ENCODE results near the gene ANXA11.

Gene ANXA11

DNA sequence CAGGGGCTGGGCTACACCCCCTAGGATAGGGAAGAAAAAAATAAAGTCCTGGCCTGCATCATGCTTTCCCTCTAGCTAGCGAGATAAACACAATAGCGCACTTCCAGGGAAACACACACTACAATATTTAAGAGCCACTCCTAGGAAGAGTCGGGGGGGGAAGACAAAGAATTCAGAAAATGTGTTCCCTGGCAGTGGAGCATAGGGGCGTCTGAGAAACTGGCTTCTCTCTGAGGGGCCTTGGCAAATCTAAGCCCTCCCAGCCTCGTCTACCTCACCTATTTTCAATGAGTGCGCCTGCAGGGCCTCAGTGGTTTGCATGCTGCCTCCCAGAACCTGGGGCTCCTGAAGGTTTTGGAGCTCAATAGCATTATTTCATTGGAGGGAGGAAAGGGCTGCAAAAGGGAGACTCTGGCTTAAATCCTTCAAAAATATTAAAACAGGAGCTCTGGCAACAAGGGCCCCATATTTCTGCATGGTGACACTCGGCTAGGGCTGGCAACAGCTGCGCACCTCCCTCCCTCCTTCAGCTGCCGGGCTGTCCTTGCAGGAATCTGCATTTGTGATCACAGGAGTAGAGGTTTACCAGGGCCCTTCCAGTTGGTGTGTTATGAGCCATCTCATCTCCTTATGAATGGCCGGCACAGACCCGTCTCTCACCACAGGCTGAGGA lies 10.8 kb downstream of the ANXA11 start:
- ChIA-PET POLR2A (no interaction called here), CTCF (interaction anchor here (1.0 to 3.6 kb wide), 5 partner anchors 9 to 48 kb away, joined by 3 to 17 read pairs (median 5); no protein-coding TSS in a partner anchor)
- TF ChIP-seq CTCF (IDR thresholded peaks at IDR 0.05; ENCODE audit: control extremely low read depth, extremely low read depth, low read depth, missing control alignments): no peak
- no peak for DNase-seq (ENCODE audit: extremely low spot score)

DNA sequence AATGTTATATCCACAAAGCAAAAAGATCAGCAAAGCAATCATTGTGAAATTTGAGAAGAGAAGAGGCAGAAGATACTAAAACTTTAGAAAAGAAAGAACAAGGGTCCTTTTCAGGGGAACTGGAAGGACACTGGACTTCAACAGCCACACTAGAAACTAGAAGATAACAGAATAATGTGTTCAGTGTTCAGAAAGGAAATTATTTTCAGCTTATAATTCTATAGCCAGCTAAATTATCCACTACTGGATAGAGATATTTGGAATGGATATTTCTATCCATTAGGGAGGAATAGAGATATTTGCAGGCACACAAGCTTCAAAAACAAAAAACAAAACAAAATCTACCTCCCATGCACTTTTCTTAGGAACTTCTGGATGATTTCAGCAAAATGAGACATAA lies 12.8 kb downstream of the ANXA11 start:
- ChIA-PET POLR2A (no interaction called here), CTCF (no interaction called here)
- no peak for DNase-seq (ENCODE audit: extremely low spot score)
- TF ChIP-seq CTCF (IDR thresholded peaks at IDR 0.05; ENCODE audit: control extremely low read depth, extremely low read depth, low read depth, missing control alignments): no peak

- CTCF ChIA-PET: interaction anchor here (1.0 to 2.8 kb wide), 4 partner anchors 8 to 48 kb away, joined by 3 to 8 read pairs (median 6); no protein-coding TSS in a partner anchor
- POLR2A ChIA-PET: no interaction called here
Measured at GRCh38 chr10:80191589-80192270, 13.6 kb downstream of the ANXA11 start.

GRCh38 chr10:80188713-80189112 lies 16.6 kb downstream of the ANXA11 start:
- TF ChIP-seq CTCF (IDR thresholded peaks at IDR 0.05; ENCODE audit: control extremely low read depth, extremely low read depth, low read depth, missing control alignments): no peak
- CTCF ChIA-PET: interaction anchor here (1.1 to 2.4 kb wide), 9 partner anchors 10 to 72 kb away, joined by 3 to 10 read pairs (median 6); no protein-coding TSS in a partner anchor
- POLR2A ChIA-PET: interaction anchor here (1.4 to 1.6 kb wide), 3 partner anchors 8 to 19 kb away, joined by 4 to 14 read pairs (median 5); no protein-coding TSS in a partner anchor
- DNase-seq (ENCODE audit: extremely low spot score): no peak

More at GRCh38 chr10:80191589-80192270, 13.6 kb downstream of the ANXA11 start:
- no peak for DNase-seq (ENCODE audit: extremely low spot score)
- no peak for TF ChIP-seq CTCF (IDR thresholded peaks at IDR 0.05; ENCODE audit: control extremely low read depth, extremely low read depth, low read depth, missing control alignments)

DNA sequence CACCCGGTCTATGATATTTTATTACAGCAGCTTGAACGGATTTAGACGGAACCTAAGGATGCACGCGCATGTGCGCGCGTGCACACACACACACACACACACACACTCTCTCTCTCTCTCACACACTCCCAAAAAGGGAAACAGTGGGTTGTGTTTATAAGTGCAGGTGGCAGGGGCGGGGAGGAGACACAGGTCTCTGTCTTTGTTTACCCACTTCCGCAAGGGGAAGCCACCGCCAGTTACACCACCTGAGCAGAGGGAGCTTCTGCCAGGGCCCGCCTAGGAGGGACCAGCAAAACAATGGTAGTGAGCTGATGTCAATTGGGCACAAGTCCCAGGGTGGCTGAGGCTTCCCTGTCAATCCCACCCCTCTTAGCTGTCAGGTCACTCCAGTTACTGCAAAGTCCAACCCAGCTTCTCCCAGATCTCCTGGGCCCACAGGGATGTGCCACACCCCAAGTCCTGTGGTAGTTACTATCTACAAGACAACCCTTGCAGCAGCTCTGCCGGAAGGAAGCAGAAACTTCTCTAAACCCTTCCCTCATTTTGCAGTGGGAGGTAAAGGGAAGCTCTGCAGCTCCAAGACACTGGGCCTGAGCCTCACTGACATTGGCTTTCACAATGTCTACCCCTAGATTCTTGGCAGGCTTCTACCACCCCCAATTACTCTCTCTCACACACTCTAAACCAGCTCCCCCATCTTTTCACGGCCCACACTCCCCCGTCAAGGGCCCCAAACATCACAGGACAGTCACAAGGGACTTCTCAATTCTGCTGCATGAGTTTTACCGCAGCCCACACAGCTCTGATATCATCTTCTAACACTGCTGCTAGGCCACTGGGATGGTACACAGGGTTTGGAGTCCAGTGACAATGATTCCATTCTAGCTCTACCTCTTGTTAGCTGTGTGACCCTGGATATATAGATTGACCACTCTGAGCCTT lies 17.6 kb downstream of the ANXA11 start:
- POLR2A ChIA-PET: interaction anchor here (0.7 to 1.6 kb wide), 5 partner anchors 9 to 20 kb away, joined by 3 to 14 read pairs (median 5); partner anchors contain the start of gene ANXA11
- CTCF ChIA-PET: interaction anchor here (0.9 to 2.4 kb wide), 15 partner anchors 8 to 141 kb away, joined by 3 to 10 read pairs (median 6); partner anchors contain the start of gene ANXA11
- peak; percentile 80 for DNase-seq (ENCODE audit: extremely low spot score)
- TF ChIP-seq CTCF (IDR thresholded peaks at IDR 0.05; ENCODE audit: control extremely low read depth, extremely low read depth, low read depth, missing control alignments): no peak
